Naive thymus-derived CD4-positive, alpha-beta T cell (primary cell): Measurements from ENCODE around the gene RNF166. TPM values are rescaled to one million over a fixed set of nuclear protein-coding genes. Genes with fewer than 3 reads are reported as not detected.
A peak's percentile ranks its signal among the peaks of the same experiment; 100 is the strongest.

ENCODE experiments used
- ATAC-seq: fragments of 150-1000 bp; cut with Tn5 transposase; 2 replicates; pipeline ENCODE4 v1.10.0; 2021; ENCODE audit warnings: mild to moderate bottlenecking, moderate library complexity
- CTCF ChIA-PET: fragments of 350-600 bp; sonication (Branson Sonifier 250); formaldehyde crosslinking; loops from one replicate; lab custom pipeline; 2021; ENCODE audit warnings: antibody characterized with exemption; lab: Charles Lee
- POLR2A ChIA-PET: fragments of 350-600 bp; sonication (Branson Sonifier 250); formaldehyde crosslinking; loops from one replicate; lab custom pipeline; 2021; ENCODE audit warnings: antibody characterized with exemption, inconsistent platforms; lab: Charles Lee
- DNase-seq, 9 donors: peaks; one replicate each; pipeline versions ENCODE4 v3.0.0 to v3.0.0-alpha.2; 2020 to 2022; ENCODE audit warnings: mixed read lengths in 1 of 9
- H3K27ac ChIP-seq: one replicate; pipeline ENCODE4 v1.7.0; 2013; ENCODE audit warnings: mild to moderate bottlenecking, low read depth, low read length, moderate library complexity
- H3K27me3 ChIP-seq, 2 donors: one replicate each; pipeline ENCODE4 v1.7.0; 2013; ENCODE audit warnings: low read length in 2 of 2, mild to moderate bottlenecking in 2 of 2, moderate library complexity in 2 of 2; ENCODE audit not compliant: control insufficient read depth in 2 of 2, insufficient read depth in 2 of 2
- H3K36me3 ChIP-seq, 3 experiments: 1 replicate in 2 of 3; 2 replicates in 1 of 3; pipeline ENCODE4 v1.7.0; 2013; ENCODE audit warnings: low read length in 3 of 3, mild to moderate bottlenecking in 3 of 3, moderate library complexity in 1 of 3; ENCODE audit not compliant: insufficient read depth in 3 of 3, control insufficient read depth in 2 of 3
- H3K4me1 ChIP-seq, 2 donors: one replicate each; pipeline ENCODE4 v1.7.0; 2013; ENCODE audit warnings: low read length in 2 of 2, mild to moderate bottlenecking in 2 of 2, moderate library complexity in 1 of 2; ENCODE audit not compliant: control insufficient read depth in 2 of 2, insufficient read depth in 2 of 2
- H3K4me3 ChIP-seq: 2 replicates; pipeline ENCODE4 v1.7.0; 2013; ENCODE audit warnings: mild to moderate bottlenecking, low read length
- H3K9me3 ChIP-seq, 3 experiments: 1 replicate in 2 of 3; 2 replicates in 1 of 3; pipeline ENCODE4 v1.7.0; 2013; ENCODE audit warnings: low read length in 3 of 3; ENCODE audit not compliant: control insufficient read depth in 2 of 3
- H3K27ac Mint-ChIP-seq, 9 donors: one replicate each; pipeline ENCODE4 v1.8.0; 2020 to 2022; ENCODE audit warnings: mixed read lengths in 9 of 9, mild to moderate bottlenecking in 8 of 9, moderate library complexity in 5 of 9, inconsistent platforms in 2 of 9
- H3K27me3 Mint-ChIP-seq, 5 donors: one replicate each; pipeline ENCODE4 v1.8.0; 2021 to 2022; ENCODE audit warnings: mixed read lengths in 5 of 5, mild to moderate bottlenecking in 1 of 5
- H3K36me3 Mint-ChIP-seq, 5 donors: one replicate each; pipeline ENCODE4 v1.8.0; 2020 to 2022; ENCODE audit warnings: mixed read lengths in 5 of 5, mild to moderate bottlenecking in 3 of 5, inconsistent platforms in 1 of 5
- H3K4me1 Mint-ChIP-seq, 7 donors: one replicate each; pipeline ENCODE4 v1.8.0; 2020 to 2022; ENCODE audit warnings: mixed read lengths in 7 of 7, mild to moderate bottlenecking in 3 of 7, inconsistent platforms in 1 of 7
- H3K4me3 Mint-ChIP-seq, 10 donors: one replicate each; pipeline ENCODE4 v1.8.0; 2020 to 2022; ENCODE audit warnings: mild to moderate bottlenecking in 10 of 10, mixed read lengths in 10 of 10, moderate library complexity in 6 of 10, inconsistent platforms in 2 of 10
- H3K9me3 Mint-ChIP-seq, 11 donors: one replicate each; pipeline ENCODE4 v1.8.0; 2020 to 2022; ENCODE audit warnings: mixed read lengths in 11 of 11, mild to moderate bottlenecking in 4 of 11, inconsistent platforms in 1 of 11, moderate library complexity in 1 of 11
- intact Hi-C, 2 donors: fragments of 100-400 bp; cut with micrococcal nuclease; formaldehyde crosslinking; loops; one replicate each; pipeline ENCODE4 v1.15.1; 2023
- polyA plus RNA-seq, 2 donors: library from polyadenylated mRNA; unstranded; fragments of 300-500 nt; fragmentation: Illumina TruSeq; gene quantifications; one replicate each; pipeline ENCODE4 v1.2.3, GENCODE V29; 2021
- total RNA-seq, 6 experiments: library from RNA in 5 of 6; stranded (reverse) in 5 of 6; gene quantifications; 1 replicate in 5 of 6; 2 replicates in 1 of 6; pipeline ENCODE4 v1.2.3 and lab custom pipeline; 2021 to 2026

RNF166 gene
- total and polyA plus RNA-seq, 7 experiments from 2014 or later: 67.7 to 324 (median 100) TPM

- Mint-ChIP-seq H3K27ac (peak overlapping the region in 7 of 9 donors; percentile 4 to 90 (median 77)), H3K27me3 (no peaks in the 10 kb centered on the region), H3K9me3 (no peaks in the 10 kb centered on the region), H3K36me3 (no peaks in the 10 kb centered on the region), H3K4me1 (peaks cover 9 to 27% (median 17%) of the 10 kb centered on the region in 7 donors), H3K4me3 (peak overlapping the region in 6 of 10 donors; percentile 61 to 73 (median 70))
- H3K27ac ChIP-seq: peak overlapping the region; percentile 18
- ChIA-PET CTCF (interaction anchor here (0.7 to 2.6 kb wide), 9 partner anchors 8 to 356 kb away, joined by 3 to 17 read pairs (median 7); no protein-coding TSS in a partner anchor), POLR2A (interaction anchor here (0.5 to 3.5 kb wide), 14 partner anchors 8 to 473 kb away, joined by 3 to 29 read pairs (median 5); partner anchors contain the start of genes APRT, PIEZO1 and ZNF778)
- no peaks in the 10 kb centered on the region for H3K9me3 ChIP-seq
- no peak overlapping the region for H3K4me3 ChIP-seq
- H3K27me3 ChIP-seq: no peaks in the 10 kb centered on the region
- intact Hi-C loops: loop anchor here (1.0 to 2.0 kb wide), 5 partner anchors 8 to 472 kb away; partner anchors contain the start of genes TRAPPC2L (in 2 of the 2), PIEZO1 (in 1 of the 2) and ZNF778 (in 1 of the 2)
- peaks cover 0 to 18% (median 0%) of the 10 kb centered on the region in 3 experiments for H3K36me3 ChIP-seq
- no peak for DNase-seq
- peaks cover 22 to 31% of the 10 kb centered on the region in 2 donors for H3K4me1 ChIP-seq
- no peak for ATAC-seq
Measured at GRCh38 chr16:88744577-88745521, 38.6 kb upstream of the RNF166 start.

GRCh38 chr16:88743693-88744576 is 37.7 kb upstream of the RNF166 start:
- Mint-ChIP-seq H3K9me3 (no peaks in the 10 kb centered on the region), H3K4me1 (peaks cover 9 to 27% (median 17%) of the 10 kb centered on the region in 7 donors), H3K4me3 (peak overlapping the region in 3 of 10 donors; percentile 16 to 69 (median 44)), H3K27ac (peak overlapping the region in 1 of 9 donors; percentile 29), H3K27me3 (no peaks in the 10 kb centered on the region), H3K36me3 (no peaks in the 10 kb centered on the region)
- intact Hi-C loops: loop anchor here (1.0 to 2.0 kb wide), 4 partner anchors 41 to 473 kb away; partner anchors contain the start of genes PIEZO1 (in 1 of the 2) and ZNF778 (in 1 of the 2)
- Histone ChIP-seq H3K4me3 (no peak overlapping the region), H3K9me3 (no peaks in the 10 kb centered on the region), H3K36me3 (peaks cover 0 to 18% (median 0%) of the 10 kb centered on the region in 3 experiments), H3K27ac (no peak overlapping the region), H3K4me1 (peaks cover 22 to 31% of the 10 kb centered on the region in 2 donors), H3K27me3 (no peaks in the 10 kb centered on the region)
- POLR2A ChIA-PET: interaction anchor here (1.0 to 3.1 kb wide), 6 partner anchors 37 to 94 kb away, joined by 3 to 15 read pairs (median 8); partner anchors contain the start of genes APRT and PIEZO1
- CTCF ChIA-PET: interaction anchor here (0.6 to 2.6 kb wide), 11 partner anchors 17 to 113 kb away, joined by 3 to 17 read pairs (median 5); partner anchors contain the start of genes GALNS, PIEZO1 and TRAPPC2L
- ATAC-seq: peak; percentile 71
- DNase-seq: peak; percentile 55 to 81 (median 69)

DNA sequence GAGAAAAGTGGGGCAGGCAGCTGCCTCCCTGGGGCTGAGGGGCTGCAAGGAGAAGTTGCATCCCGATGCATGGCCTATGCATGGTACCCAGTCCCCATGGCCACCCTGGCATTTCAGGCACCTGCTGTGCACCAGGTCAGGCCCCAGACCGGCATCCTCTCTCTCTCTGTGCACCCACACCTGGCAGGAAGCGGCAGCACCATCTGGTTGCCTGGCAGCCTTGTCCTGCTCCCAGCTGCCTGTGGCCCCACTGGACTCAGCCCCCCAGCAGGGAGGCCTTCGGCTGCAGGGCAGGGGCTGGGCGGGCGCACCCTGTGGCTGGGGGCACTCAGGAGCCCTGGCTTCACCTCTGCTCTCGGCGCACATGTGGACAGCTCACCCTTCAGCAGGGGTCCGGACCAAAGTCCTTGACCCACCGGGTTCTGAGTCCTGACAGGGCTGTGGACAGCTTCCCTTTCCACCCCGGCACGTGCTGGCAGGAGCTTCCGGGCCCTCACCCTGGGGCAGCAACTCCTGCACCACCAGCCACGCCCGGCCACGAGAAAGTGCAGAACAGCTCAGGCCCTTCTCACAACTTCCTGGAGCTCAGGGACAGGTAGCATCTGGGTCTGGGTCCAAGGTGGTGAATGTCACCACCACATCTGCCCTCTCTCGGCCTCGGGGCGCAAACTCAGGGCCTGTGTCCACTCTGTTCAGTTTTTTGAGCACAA is 36.8 kb upstream of the RNF166 start:
- Histone ChIP-seq H3K4me1 (peaks cover 22 to 31% of the 10 kb centered on the region in 2 donors), H3K27me3 (no peaks in the 10 kb centered on the region), H3K4me3 (no peak overlapping the region), H3K36me3 (peaks cover 0 to 18% (median 0%) of the 10 kb centered on the region in 3 experiments), H3K9me3 (no peaks in the 10 kb centered on the region), H3K27ac (no peak overlapping the region)
- Mint-ChIP-seq H3K4me3 (no peak overlapping the region), H3K27ac (no peak overlapping the region), H3K9me3 (no peaks in the 10 kb centered on the region), H3K27me3 (no peaks in the 10 kb centered on the region), H3K36me3 (peaks cover 0 to 2% (median 0%) of the 10 kb centered on the region in 5 donors), H3K4me1 (peaks cover 9 to 30% (median 17%) of the 10 kb centered on the region in 7 donors)
- POLR2A ChIA-PET: interaction anchor here (1.0 to 3.1 kb wide), 6 partner anchors 38 to 93 kb away, joined by 3 to 15 read pairs (median 5); partner anchors contain the start of gene APRT
- CTCF ChIA-PET: interaction anchor here (0.6 to 2.6 kb wide), 10 partner anchors 18 to 114 kb away, joined by 3 to 17 read pairs (median 5); partner anchors contain the start of genes GALNS, PIEZO1 and TRAPPC2L
- DNase-seq (no peak), ATAC-seq (no peak)
- intact Hi-C loops: loop anchor here in 1 of 2 donors (1.0 kb wide), 2 partner anchors 42 to 473 kb away; partner anchors contain the start of gene PIEZO1

- intact Hi-C loops: no loop called here
- H3K4me1 ChIP-seq: peaks cover 24 to 36% of the 10 kb centered on the region in 2 donors
Measured at GRCh38 chr16:88741368-88741767, 35.2 kb upstream of the RNF166 start.

GRCh38 chr16:88740727-88741055 is 34.5 kb upstream of the RNF166 start:
- no peaks in the 10 kb centered on the region for H3K9me3 ChIP-seq
- no peaks in the 10 kb centered on the region for H3K27me3 Mint-ChIP-seq
- peaks cover 22 to 31% of the 10 kb centered on the region in 2 donors for H3K4me1 ChIP-seq
- ChIA-PET POLR2A (interaction anchor here (1.0 kb wide), 1 partner anchor 71 kb away, joined by 3 read pairs; the partner anchor contains the start of gene APRT), CTCF (interaction anchor here (1.0 to 1.2 kb wide), 2 partner anchors 40 to 117 kb away, joined by 4 to 5 read pairs; no protein-coding TSS in a partner anchor)
- H3K4me1 Mint-ChIP-seq: peaks cover 4 to 29% (median 9%) of the 10 kb centered on the region in 7 donors
- intact Hi-C loops: no loop called here
- no peak for ATAC-seq
- no peaks in the 10 kb centered on the region for H3K27me3 ChIP-seq
- H3K4me3 Mint-ChIP-seq: no peak overlapping the region
- no peak overlapping the region for H3K4me3 ChIP-seq
- H3K36me3 ChIP-seq: peaks cover 0 to 22% (median 0%) of the 10 kb centered on the region in 3 experiments
- peaks cover 0 to 2% (median 0%) of the 10 kb centered on the region in 5 donors for H3K36me3 Mint-ChIP-seq
- H3K27ac Mint-ChIP-seq: no peak overlapping the region
- H3K9me3 Mint-ChIP-seq: no peaks in the 10 kb centered on the region
- no peak for DNase-seq
- no peak overlapping the region for H3K27ac ChIP-seq

More at GRCh38 chr16:88741368-88741767, 35.2 kb upstream of the RNF166 start:
- Histone ChIP-seq H3K27ac (no peak overlapping the region), H3K36me3 (peaks cover 0 to 18% (median 0%) of the 10 kb centered on the region in 3 experiments), H3K27me3 (no peaks in the 10 kb centered on the region), H3K4me3 (no peak overlapping the region), H3K9me3 (no peaks in the 10 kb centered on the region)
- H3K27ac Mint-ChIP-seq: no peak overlapping the region
- H3K36me3 Mint-ChIP-seq: peaks cover 0 to 2% (median 0%) of the 10 kb centered on the region in 5 donors
- CTCF ChIA-PET: interaction anchor here (1.0 to 1.2 kb wide), 2 partner anchors 40 to 117 kb away, joined by 4 to 5 read pairs; no protein-coding TSS in a partner anchor
- no peak overlapping the region for H3K4me3 Mint-ChIP-seq
- H3K9me3 Mint-ChIP-seq: no peaks in the 10 kb centered on the region
- DNase-seq (no peak), ATAC-seq (no peak)
- peaks cover 9 to 34% (median 15%) of the 10 kb centered on the region in 7 donors for H3K4me1 Mint-ChIP-seq
- H3K27me3 Mint-ChIP-seq: no peaks in the 10 kb centered on the region
- POLR2A ChIA-PET: interaction anchor here (1.0 kb wide), 1 partner anchor 71 kb away, joined by 3 read pairs; the partner anchor contains the start of gene APRT
